Measurements from ENCODE around the gene SCCPDH.

The SCCPDH gene

GRCh38 chr1:246750752-246751151 lies 26.5 kb downstream of the SCCPDH start:
- no peak for DNase-seq (ENCODE audit: low read depth)

- peak; percentile 22 for DNase-seq (ENCODE audit: low read depth)
These were observed 29.7 kb downstream of the SCCPDH start for GRCh38 chr1:246753670-246754535.

GRCh38 chr1:246755419-246755818 lies 31.2 kb downstream of the SCCPDH start:
- no peak for DNase-seq (ENCODE audit: low read depth)

GRCh38 chr1:246760422-246761347 lies 36.5 kb downstream of the SCCPDH start:
- no peak for DNase-seq (ENCODE audit: low read depth)

- no peak for DNase-seq (ENCODE audit: low read depth)
These were observed 37.2 kb downstream of the SCCPDH start for GRCh38 chr1:246761396-246761795.

- DNase-seq (ENCODE audit: low read depth), result no peak
These were observed 41.3 kb downstream of the SCCPDH start for GRCh38 chr1:246765521-246765920.

- DNase-seq (ENCODE audit: low read depth), result no peak
These were observed 44.3 kb downstream of the SCCPDH start for GRCh38 chr1:246768403-246769020.

- DNase-seq (ENCODE audit: low read depth), result peak; percentile 91
These were observed 45.1 kb downstream of the SCCPDH start for GRCh38 chr1:246769306-246769705.

- DNase-seq (ENCODE audit: low read depth), result no peak
These were observed 47.2 kb downstream of the SCCPDH start for GRCh38 chr1:246771366-246771765.

GRCh38 chr1:246772686-246773085 lies 48.5 kb downstream of the SCCPDH start:
- no peak for DNase-seq (ENCODE audit: low read depth)

- DNase-seq (ENCODE audit: low read depth), result no peak
These were observed 49.0 kb downstream of the SCCPDH start for GRCh38 chr1:246773213-246773641.

GRCh38 chr1:246775531-246776385 lies 51.5 kb downstream of the SCCPDH start:
- no peak for DNase-seq (ENCODE audit: low read depth)

GRCh38 chr1:246776923-246777322 lies 52.7 kb downstream of the SCCPDH start:
- no peak for DNase-seq (ENCODE audit: low read depth)

GRCh38 chr1:246778663-246779062 lies 54.5 kb downstream of the SCCPDH start:
- DNase-seq (ENCODE audit: low read depth), result no peak

- no peak for DNase-seq (ENCODE audit: low read depth)
These were observed 55.5 kb downstream of the SCCPDH start for GRCh38 chr1:246779561-246780175.

- DNase-seq (ENCODE audit: low read depth), result no peak
These were observed 56.1 kb downstream of the SCCPDH start for GRCh38 chr1:246780264-246780663.

GRCh38 chr1:246781212-246781611 lies 57.0 kb downstream of the SCCPDH start:
- DNase-seq (ENCODE audit: low read depth), result no peak

- peak; percentile 59 for DNase-seq (ENCODE audit: low read depth)
These were observed 58.1 kb downstream of the SCCPDH start for GRCh38 chr1:246782120-246782900.

- peak; percentile 21 for DNase-seq (ENCODE audit: low read depth)
These were observed 60.6 kb downstream of the SCCPDH start for GRCh38 chr1:246784621-246785493.

Data from stromal cell of bone marrow (primary cell).